WTC11 (cell line): ENCODE data around the gene RPS6KA5. TPM values are rescaled to one million over a fixed set of nuclear protein-coding genes. Genes with fewer than 3 reads are reported as not detected.

ENCODE experiments used
- ATAC-seq: fragments of 200-7000 bp; cut with Tn5 transposase; 2 replicates; pipeline ENCODE4 v1.10.0; 2021; ENCODE audit warnings: mild to moderate bottlenecking, moderate library complexity
- CTCF ChIA-PET: fragments of 300-600 bp; sonication (Branson Sonifier 250); formaldehyde crosslinking; loops from one replicate; lab custom pipeline; 2021; ENCODE audit warnings: antibody characterized with exemption; lab: Charles Lee
- POLR2A ChIA-PET: fragments of 350-600 bp; sonication (Branson Sonifier 250); formaldehyde crosslinking; loops from one replicate; lab custom pipeline; 2021; ENCODE audit warnings: antibody characterized with exemption; lab: Charles Lee
- DNase-seq: peaks from one replicate; pipeline ENCODE4 v3.0.0; 2021; ENCODE audit warnings: low spot score
- H3K27ac Mint-ChIP-seq: 2 replicates; pipeline ENCODE4 v1.8.0; 2021; ENCODE audit warnings: mixed read lengths
- H3K27me3 Mint-ChIP-seq: 2 replicates; pipeline ENCODE4 v1.8.0; 2021; ENCODE audit warnings: low read depth, mild to moderate bottlenecking, moderate library complexity, mixed read lengths
- H3K36me3 Mint-ChIP-seq: 2 replicates; pipeline ENCODE4 v1.8.0; 2021; ENCODE audit warnings: mixed read lengths
- H3K4me1 Mint-ChIP-seq: 2 replicates; pipeline ENCODE4 v1.8.0; 2022; ENCODE audit warnings: mixed read lengths
- H3K4me3 Mint-ChIP-seq: 2 replicates; pipeline ENCODE4 v1.8.0; 2021; ENCODE audit warnings: mild to moderate bottlenecking, moderate library complexity, mixed read lengths
- H3K9me3 Mint-ChIP-seq: 2 replicates; pipeline ENCODE4 v1.8.0; 2021; ENCODE audit warnings: mixed read lengths
- FOXP1 ChIP-seq: sonication (generic); formaldehyde crosslinking; IDR thresholded peaks from 2 replicates; pipeline ENCODE4 v1.8.0; 2022; ENCODE audit warnings: missing genetic modification reagents, mild to moderate bottlenecking, moderate library complexity, borderline replicate concordance
- GABPB1 ChIP-seq: sonication (generic); formaldehyde crosslinking; IDR thresholded peaks from 2 replicates; pipeline ENCODE4 v1.8.1; 2023; ENCODE audit warnings: mild to moderate bottlenecking, missing genetic modification reagents
- HMGA2 ChIP-seq: fragments of 250-450 bp; sonication (Bioruptor Pico); IDR thresholded peaks from 2 replicates; pipeline ENCODE4 v1.4.0; 2021; ENCODE audit warnings: mild to moderate bottlenecking, moderate library complexity
- IRF2 ChIP-seq: sonication (generic); formaldehyde crosslinking; IDR thresholded peaks from 2 replicates; pipeline ENCODE4 v1.8.0; 2022; ENCODE audit warnings: low read depth, missing genetic modification reagents, borderline replicate concordance
- MXD4 ChIP-seq: fragments of 250-450 bp; sonication (Bioruptor Pico); IDR thresholded peaks from 2 replicates; pipeline ENCODE4 v1.8.0; 2021; ENCODE audit warnings: mild to moderate bottlenecking, moderate library complexity, borderline replicate concordance
- NFE2L1 ChIP-seq: sonication (generic); formaldehyde crosslinking; IDR thresholded peaks from 2 replicates; pipeline ENCODE4 v1.8.1; 2023; ENCODE audit warnings: missing genetic modification reagents
- NFYB ChIP-seq: sonication (generic); formaldehyde crosslinking; conservative IDR thresholded peaks from 2 replicates; pipeline ENCODE4 v1.8.0; 2022; ENCODE audit warnings: low read depth, missing genetic modification reagents
- NR1H2 ChIP-seq: sonication (generic); formaldehyde crosslinking; IDR thresholded peaks from 2 replicates; pipeline ENCODE4 v1.9.0; 2021; ENCODE audit warnings: mild to moderate bottlenecking, moderate library complexity, missing genetic modification reagents
- RELA ChIP-seq: sonication (generic); formaldehyde crosslinking; IDR thresholded peaks from 2 replicates; pipeline ENCODE4 v1.8.1; 2022; ENCODE audit warnings: missing genetic modification reagents, mild to moderate bottlenecking, borderline replicate concordance
- SMAD3 ChIP-seq: sonication (generic); formaldehyde crosslinking; IDR thresholded peaks from 2 replicates; pipeline ENCODE4 v1.8.0; 2022; ENCODE audit warnings: missing genetic modification reagents, mild to moderate bottlenecking, borderline replicate concordance
- SMAD4 ChIP-seq: sonication (generic); formaldehyde crosslinking; IDR thresholded peaks from 2 replicates; pipeline ENCODE4 v1.8.0; 2022; ENCODE audit warnings: mild to moderate bottlenecking, missing genetic modification reagents
- SOX15 ChIP-seq: fragments of 250-450 bp; sonication (Bioruptor Pico); IDR thresholded peaks from 2 replicates; pipeline ENCODE4 v1.9.0; 2021; ENCODE audit warnings: mild to moderate bottlenecking
- TEAD1 ChIP-seq: sonication (generic); formaldehyde crosslinking; IDR thresholded peaks from 2 replicates; pipeline ENCODE4 v1.8.0; 2022; ENCODE audit warnings: mild to moderate bottlenecking, missing genetic modification reagents
- ZBTB21 ChIP-seq: sonication (generic); formaldehyde crosslinking; IDR thresholded peaks from 2 replicates; pipeline ENCODE4 v1.8.1; 2023; ENCODE audit warnings: mild to moderate bottlenecking, missing genetic modification reagents, borderline replicate concordance
- ZNF281 ChIP-seq: sonication (generic); formaldehyde crosslinking; IDR thresholded peaks from 2 replicates; pipeline ENCODE4 v1.8.0; 2023; ENCODE audit warnings: mild to moderate bottlenecking, missing genetic modification reagents
- ZNF416 ChIP-seq: fragments of 250-450 bp; sonication (Bioruptor Pico); IDR thresholded peaks from 2 replicates; pipeline ENCODE4 v1.9.0; 2021; ENCODE audit warnings: mild to moderate bottlenecking, inconsistent platforms
- ZNF671 ChIP-seq: fragments of 250-450 bp; sonication (Bioruptor Pico); IDR thresholded peaks from 2 replicates; pipeline ENCODE4 v1.8.0; 2021; ENCODE audit warnings: mild to moderate bottlenecking
- total RNA-seq: library from RNA; stranded (reverse); gene quantifications from 3 replicates; pipeline ENCODE4 v1.2.3, GENCODE V29; 2021
- TF ChIP-seq, protein P1 (sequence below): sonication (generic); formaldehyde crosslinking; IDR thresholded peaks from 2 replicates; pipeline ENCODE4 v1.8.0; 2022; ENCODE audit warnings: missing genetic modification reagents
- TF ChIP-seq, protein P2 (sequence below): sonication (generic); formaldehyde crosslinking; IDR thresholded peaks from 2 replicates; pipeline ENCODE4 v1.8.0; 2022; ENCODE audit warnings: mild to moderate bottlenecking, missing genetic modification reagents
- TF ChIP-seq, protein P3 (sequence below): fragments of 200-600 bp; IDR thresholded peaks from 2 replicates; pipeline ENCODE4 v1.8.0; 2022; ENCODE audit warnings: antibody characterized with exemption

Gene RPS6KA5
- total RNA-seq, 1 experiment from 2014 or later: 5.2 TPM

DNA sequence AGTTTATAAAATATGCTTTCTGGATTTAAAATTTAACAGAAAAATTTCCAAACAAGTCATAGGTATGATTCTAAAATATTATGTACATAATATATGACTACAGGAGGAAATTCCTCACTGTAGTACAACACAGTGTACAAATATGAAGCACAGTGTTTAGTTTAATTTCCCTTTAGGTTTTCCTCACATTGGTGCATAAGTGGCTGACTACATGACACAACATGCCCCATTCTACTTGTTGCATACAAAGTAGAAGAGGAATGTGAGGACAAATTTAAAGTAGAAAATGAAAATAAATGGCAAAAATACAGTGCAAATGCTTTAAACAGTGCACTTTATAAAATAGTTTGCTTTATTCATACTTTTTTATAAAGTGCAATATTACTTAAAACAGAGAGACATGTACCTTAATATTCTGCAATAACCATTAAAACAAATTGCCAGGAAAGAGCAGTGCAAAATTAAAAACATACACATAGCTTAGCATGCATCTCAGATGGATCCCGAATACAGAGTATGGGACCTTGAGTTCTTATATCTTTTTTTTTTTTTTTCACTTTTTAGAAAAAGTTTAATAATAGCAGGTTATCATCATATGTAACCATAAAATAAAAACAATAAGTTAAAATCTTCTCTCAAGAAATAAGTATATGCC, 189.4 kb downstream of the RPS6KA5 start:
- DNase-seq (no peak), ATAC-seq (no peak)
- peaks cover 4% of the 10 kb centered on the region; the same call in 1 of the 2 replicates for H3K9me3 Mint-ChIP-seq
- no peaks in the 10 kb centered on the region for H3K27me3 Mint-ChIP-seq
- H3K4me3 Mint-ChIP-seq: no peak overlapping the region
- TF ChIP-seq ZNF281 (CRISPR knock-in tag): no peak
- TF ChIP-seq, protein P1, sequence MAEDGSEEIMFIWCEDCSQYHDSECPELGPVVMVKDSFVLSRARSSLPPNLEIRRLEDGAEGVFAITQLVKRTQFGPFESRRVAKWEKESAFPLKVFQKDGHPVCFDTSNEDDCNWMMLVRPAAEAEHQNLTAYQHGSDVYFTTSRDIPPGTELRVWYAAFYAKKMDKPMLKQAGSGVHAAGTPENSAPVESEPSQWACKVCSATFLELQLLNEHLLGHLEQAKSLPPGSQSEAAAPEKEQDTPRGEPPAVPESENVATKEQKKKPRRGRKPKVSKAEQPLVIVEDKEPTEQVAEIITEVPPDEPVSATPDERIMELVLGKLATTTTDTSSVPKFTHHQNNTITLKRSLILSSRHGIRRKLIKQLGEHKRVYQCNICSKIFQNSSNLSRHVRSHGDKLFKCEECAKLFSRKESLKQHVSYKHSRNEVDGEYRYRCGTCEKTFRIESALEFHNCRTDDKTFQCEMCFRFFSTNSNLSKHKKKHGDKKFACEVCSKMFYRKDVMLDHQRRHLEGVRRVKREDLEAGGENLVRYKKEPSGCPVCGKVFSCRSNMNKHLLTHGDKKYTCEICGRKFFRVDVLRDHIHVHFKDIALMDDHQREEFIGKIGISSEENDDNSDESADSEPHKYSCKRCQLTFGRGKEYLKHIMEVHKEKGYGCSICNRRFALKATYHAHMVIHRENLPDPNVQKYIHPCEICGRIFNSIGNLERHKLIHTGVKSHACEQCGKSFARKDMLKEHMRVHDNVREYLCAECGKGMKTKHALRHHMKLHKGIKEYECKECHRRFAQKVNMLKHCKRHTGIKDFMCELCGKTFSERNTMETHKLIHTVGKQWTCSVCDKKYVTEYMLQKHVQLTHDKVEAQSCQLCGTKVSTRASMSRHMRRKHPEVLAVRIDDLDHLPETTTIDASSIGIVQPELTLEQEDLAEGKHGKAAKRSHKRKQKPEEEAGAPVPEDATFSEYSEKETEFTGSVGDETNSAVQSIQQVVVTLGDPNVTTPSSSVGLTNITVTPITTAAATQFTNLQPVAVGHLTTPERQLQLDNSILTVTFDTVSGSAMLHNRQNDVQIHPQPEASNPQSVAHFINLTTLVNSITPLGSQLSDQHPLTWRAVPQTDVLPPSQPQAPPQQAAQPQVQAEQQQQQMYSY (CRISPR knock-in tag): no peak
- no peak for TF ChIP-seq MXD4 (CRISPR knock-in tag)
- TF ChIP-seq, protein P2, sequence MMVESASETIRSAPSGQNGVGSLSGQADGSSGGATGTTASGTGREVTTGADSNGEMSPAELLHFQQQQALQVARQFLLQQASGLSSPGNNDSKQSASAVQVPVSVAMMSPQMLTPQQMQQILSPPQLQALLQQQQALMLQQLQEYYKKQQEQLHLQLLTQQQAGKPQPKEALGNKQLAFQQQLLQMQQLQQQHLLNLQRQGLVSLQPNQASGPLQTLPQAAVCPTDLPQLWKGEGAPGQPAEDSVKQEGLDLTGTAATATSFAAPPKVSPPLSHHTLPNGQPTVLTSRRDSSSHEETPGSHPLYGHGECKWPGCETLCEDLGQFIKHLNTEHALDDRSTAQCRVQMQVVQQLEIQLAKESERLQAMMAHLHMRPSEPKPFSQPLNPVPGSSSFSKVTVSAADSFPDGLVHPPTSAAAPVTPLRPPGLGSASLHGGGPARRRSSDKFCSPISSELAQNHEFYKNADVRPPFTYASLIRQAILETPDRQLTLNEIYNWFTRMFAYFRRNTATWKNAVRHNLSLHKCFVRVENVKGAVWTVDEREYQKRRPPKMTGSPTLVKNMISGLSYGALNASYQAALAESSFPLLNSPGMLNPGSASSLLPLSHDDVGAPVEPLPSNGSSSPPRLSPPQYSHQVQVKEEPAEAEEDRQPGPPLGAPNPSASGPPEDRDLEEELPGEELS: no peak
- TF ChIP-seq TEAD1: no peak
- TF ChIP-seq SOX15 (CRISPR knock-in tag): no peak
- TF ChIP-seq FOXP1 (CRISPR knock-in tag): no peak
- TF ChIP-seq SMAD3 (CRISPR knock-in tag): no peak
- TF ChIP-seq, protein P3, sequence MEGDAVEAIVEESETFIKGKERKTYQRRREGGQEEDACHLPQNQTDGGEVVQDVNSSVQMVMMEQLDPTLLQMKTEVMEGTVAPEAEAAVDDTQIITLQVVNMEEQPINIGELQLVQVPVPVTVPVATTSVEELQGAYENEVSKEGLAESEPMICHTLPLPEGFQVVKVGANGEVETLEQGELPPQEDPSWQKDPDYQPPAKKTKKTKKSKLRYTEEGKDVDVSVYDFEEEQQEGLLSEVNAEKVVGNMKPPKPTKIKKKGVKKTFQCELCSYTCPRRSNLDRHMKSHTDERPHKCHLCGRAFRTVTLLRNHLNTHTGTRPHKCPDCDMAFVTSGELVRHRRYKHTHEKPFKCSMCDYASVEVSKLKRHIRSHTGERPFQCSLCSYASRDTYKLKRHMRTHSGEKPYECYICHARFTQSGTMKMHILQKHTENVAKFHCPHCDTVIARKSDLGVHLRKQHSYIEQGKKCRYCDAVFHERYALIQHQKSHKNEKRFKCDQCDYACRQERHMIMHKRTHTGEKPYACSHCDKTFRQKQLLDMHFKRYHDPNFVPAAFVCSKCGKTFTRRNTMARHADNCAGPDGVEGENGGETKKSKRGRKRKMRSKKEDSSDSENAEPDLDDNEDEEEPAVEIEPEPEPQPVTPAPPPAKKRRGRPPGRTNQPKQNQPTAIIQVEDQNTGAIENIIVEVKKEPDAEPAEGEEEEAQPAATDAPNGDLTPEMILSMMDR: no peak
- TF ChIP-seq ZNF671 (CRISPR knock-in tag): no peak
- TF ChIP-seq NFE2L1 (CRISPR knock-in tag): no peak
- TF ChIP-seq GABPB1 (CRISPR knock-in tag): no peak
- TF ChIP-seq IRF2 (CRISPR knock-in tag): no peak
- TF ChIP-seq HMGA2: no peak
- no peak for TF ChIP-seq NFYB (CRISPR knock-in tag)
- TF ChIP-seq ZNF416 (CRISPR knock-in tag): no peak
- no peak for TF ChIP-seq RELA (CRISPR knock-in tag)
- TF ChIP-seq SMAD4 (CRISPR knock-in tag): no peak
- no peak for TF ChIP-seq NR1H2 (CRISPR knock-in tag)
- TF ChIP-seq ZBTB21 (CRISPR knock-in tag): no peak
- TF ChIP-seq, all 79 proteins: peak for 0
- POLR2A ChIA-PET: no interaction called here
- Mint-ChIP-seq H3K36me3 (peaks cover 2% of the 10 kb centered on the region; the same call in 1 of the 2 replicates), H3K4me1 (peaks cover 20% of the 10 kb centered on the region), H3K27ac (no peak overlapping the region)
- CTCF ChIA-PET: interaction anchor here (1.9 kb wide), 1 partner anchor 113 kb away, joined by 7 read pairs; no protein-coding TSS in a partner anchor
